Omental fat pad (tissue), 4 donors: ENCODE measurements around the gene DDX20. TPM values are rescaled to one million over a fixed set of nuclear protein-coding genes. Genes with fewer than 3 reads are reported as not detected.

Source experiments
- ATAC-seq: fragments of 150-250 bp; one replicate; pipeline ENCODE4 v1.9.1; 2016; ENCODE audit warnings: mild to moderate bottlenecking, moderate library complexity; ENCODE audit not compliant: low FRiP score
- DNase-seq: peaks from one replicate; pipeline ENCODE4 v3.0.0-alpha.2; 2019; ENCODE audit warnings: low spot score
- CTCF ChIP-seq, 3 donors: fragments of 450-650 bp; IDR thresholded peaks; one replicate each; pipeline ENCODE4 v1.5.1; 2016 to 2017; ENCODE audit warnings: antibody characterized with exemption in 3 of 3, mild to moderate bottlenecking in 3 of 3, moderate library complexity in 2 of 3
- total RNA-seq, 4 donors: library from RNA; depleted of rRNA; stranded (reverse); fragments of >200 nt; gene quantifications; one replicate each; pipeline ENCODE4 v1.1.0, GENCODE V29; 2016

The DDX20 gene
- total RNA-seq, 4 donors from 2014 or later: 12.8 to 24.7 (median 21.3) TPM

- DNase-seq (no peak), ATAC-seq (no peak)
- no peak for TF ChIP-seq CTCF (IDR thresholded peaks at IDR 0.05)
These were observed 7.8 kb upstream of the DDX20 start for GRCh38 chr1:111747947-111748346.

GRCh38 chr1:111749628-111750027 lies 6.1 kb upstream of the DDX20 start:
- TF ChIP-seq CTCF (IDR thresholded peaks at IDR 0.05): no peak
- ATAC-seq (no peak), DNase-seq (no peak)

GRCh38 chr1:111750856-111751255 lies 4.8 kb upstream of the DDX20 start:
- ATAC-seq (no peak), DNase-seq (no peak)
- TF ChIP-seq CTCF (IDR thresholded peaks at IDR 0.05): no peak

GRCh38 chr1:111751906-111752575 lies 3.7 kb upstream of the DDX20 start:
- no peak for TF ChIP-seq CTCF (IDR thresholded peaks at IDR 0.05)
- DNase-seq (no peak), ATAC-seq (no peak)

GRCh38 chr1:111754984-111755330 lies 744 bp upstream of the DDX20 start:
- ATAC-seq (peak; percentile 20), DNase-seq (no peak)
- TF ChIP-seq CTCF (IDR thresholded peaks at IDR 0.05): no peak

GRCh38 chr1:111756124-111756513 lies 418 bp downstream of the DDX20 start:
- no peak for DNase-seq
- no peak for TF ChIP-seq CTCF (IDR thresholded peaks at IDR 0.05)
- ATAC-seq: peak; percentile 40

GRCh38 chr1:111758373-111758772 lies 2.7 kb downstream of the DDX20 start:
- ATAC-seq: no peak
- DNase-seq: no peak
- no peak for TF ChIP-seq CTCF (IDR thresholded peaks at IDR 0.05)
